ENCODE results near the gene PIK3CG. TPM values are rescaled to one million over a fixed set of nuclear protein-coding genes. Genes with fewer than 3 reads are reported as not detected.

Gene PIK3CG
- total RNA-seq, 2 donors from 2014 or later, result 0.11 TPM; not detected in 1

DNA sequence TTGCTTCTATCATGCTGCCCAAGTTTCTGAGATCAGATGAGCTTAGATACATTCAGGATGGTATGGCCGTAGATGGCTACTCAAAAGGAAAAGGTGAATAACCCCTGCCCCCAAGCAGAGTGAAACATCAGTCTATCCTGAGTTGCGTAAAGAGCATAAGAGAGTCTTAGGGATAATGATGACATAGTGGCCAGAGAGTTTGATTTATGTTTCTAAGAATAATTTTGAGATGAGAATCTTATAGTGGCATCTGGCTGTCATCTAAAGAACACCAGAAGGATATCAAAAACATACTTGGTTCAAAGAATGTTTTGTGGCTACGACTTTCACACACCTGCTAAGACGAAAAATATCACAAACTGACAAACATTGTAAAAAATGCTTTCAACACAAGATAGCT lies 20.6 kb downstream of the PIK3CG start:
- no peak overlapping the region for H3K27ac Mint-ChIP-seq
- TF ChIP-seq, protein P1, sequence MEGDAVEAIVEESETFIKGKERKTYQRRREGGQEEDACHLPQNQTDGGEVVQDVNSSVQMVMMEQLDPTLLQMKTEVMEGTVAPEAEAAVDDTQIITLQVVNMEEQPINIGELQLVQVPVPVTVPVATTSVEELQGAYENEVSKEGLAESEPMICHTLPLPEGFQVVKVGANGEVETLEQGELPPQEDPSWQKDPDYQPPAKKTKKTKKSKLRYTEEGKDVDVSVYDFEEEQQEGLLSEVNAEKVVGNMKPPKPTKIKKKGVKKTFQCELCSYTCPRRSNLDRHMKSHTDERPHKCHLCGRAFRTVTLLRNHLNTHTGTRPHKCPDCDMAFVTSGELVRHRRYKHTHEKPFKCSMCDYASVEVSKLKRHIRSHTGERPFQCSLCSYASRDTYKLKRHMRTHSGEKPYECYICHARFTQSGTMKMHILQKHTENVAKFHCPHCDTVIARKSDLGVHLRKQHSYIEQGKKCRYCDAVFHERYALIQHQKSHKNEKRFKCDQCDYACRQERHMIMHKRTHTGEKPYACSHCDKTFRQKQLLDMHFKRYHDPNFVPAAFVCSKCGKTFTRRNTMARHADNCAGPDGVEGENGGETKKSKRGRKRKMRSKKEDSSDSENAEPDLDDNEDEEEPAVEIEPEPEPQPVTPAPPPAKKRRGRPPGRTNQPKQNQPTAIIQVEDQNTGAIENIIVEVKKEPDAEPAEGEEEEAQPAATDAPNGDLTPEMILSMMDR (conservative IDR thresholded peaks at IDR 0.05), result no peak
- no peak overlapping the region for H3K4me3 ChIP-seq (ENCODE audit: low read length)

DNA sequence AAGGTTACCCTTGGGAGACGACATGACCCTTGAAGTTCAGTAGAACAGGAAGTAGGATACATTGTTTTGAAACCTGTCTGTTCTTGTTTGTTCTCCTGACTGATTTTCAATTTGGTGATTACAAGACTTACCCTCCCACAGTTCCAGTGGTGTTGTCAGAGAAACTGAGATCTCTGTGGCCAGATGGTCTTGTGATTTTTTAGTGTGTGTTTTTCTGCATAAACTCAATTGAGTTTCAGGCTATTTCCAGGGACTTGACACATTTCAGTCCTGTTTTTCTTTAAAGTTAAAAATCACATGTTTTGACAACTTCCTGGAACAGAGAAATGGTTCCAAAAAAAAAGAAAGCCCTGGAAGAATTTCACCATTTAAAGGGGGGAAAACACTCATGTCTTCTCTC lies 22.3 kb downstream of the PIK3CG start:
- H3K36me3 ChIP-seq (ENCODE audit: control insufficient read depth, insufficient read depth, low read length), result no peaks in the 10 kb centered on the region
- H3K27ac ChIP-seq (ENCODE audit: low read depth, low read length), result no peak overlapping the region
- Mint-ChIP-seq H3K9me3 (no peaks in the 10 kb centered on the region), H3K4me3 (no peak overlapping the region), H3K4me1 (no peaks in the 10 kb centered on the region), H3K27ac (no peak overlapping the region), H3K27me3 (ENCODE audit: insufficient read depth) (peaks cover 3% of the 10 kb centered on the region), H3K36me3 (ENCODE audit: low read depth) (no peaks in the 10 kb centered on the region)
- DNase-seq, result no peak
- H3K9ac ChIP-seq (ENCODE audit: extremely low read depth, low read length, poor library complexity, severe bottlenecking), result no peak overlapping the region
- 69% methylated on average over 1 of the region's 1 CpG; no CpG with 5 or more reads in 1 of the 2 experiments for WGBS, 2 experiments (ENCODE audit: insufficient coverage in 1 of 2, insufficient read length in 1 of 2)
- H3K4me3 ChIP-seq (ENCODE audit: low read length), result no peak overlapping the region
- H3K4me1 ChIP-seq (ENCODE audit: control insufficient read depth, insufficient read depth, low read length), result no peaks in the 10 kb centered on the region
- TF ChIP-seq, protein P1 (conservative IDR thresholded peaks at IDR 0.05), result no peak
- no peaks in the 10 kb centered on the region for H3K9me3 ChIP-seq (ENCODE audit: control insufficient read depth, low read length)
- no peaks in the 10 kb centered on the region for H3K27me3 ChIP-seq (ENCODE audit: control insufficient read depth, insufficient read depth, low read length, poor library complexity, severe bottlenecking)

More for the DNA sequence above, 20.6 kb downstream of the PIK3CG start:
- H3K4me1 ChIP-seq (ENCODE audit: control insufficient read depth, insufficient read depth, low read length), result no peaks in the 10 kb centered on the region
- H3K9ac ChIP-seq (ENCODE audit: extremely low read depth, low read length, poor library complexity, severe bottlenecking), result no peak overlapping the region
- WGBS, 2 experiments (ENCODE audit: insufficient coverage in 1 of 2, insufficient read length in 1 of 2), result 91% methylated on average over 4 of the region's 4 CpGs
- no peak overlapping the region for H3K4me3 Mint-ChIP-seq
- no peak for DNase-seq
- no peaks in the 10 kb centered on the region for H3K4me1 Mint-ChIP-seq
- no peaks in the 10 kb centered on the region for H3K27me3 ChIP-seq (ENCODE audit: control insufficient read depth, insufficient read depth, low read length, poor library complexity, severe bottlenecking)
- no peaks in the 10 kb centered on the region for H3K36me3 Mint-ChIP-seq (ENCODE audit: low read depth)
- H3K27ac ChIP-seq (ENCODE audit: low read depth, low read length), result no peak overlapping the region
- H3K27me3 Mint-ChIP-seq (ENCODE audit: insufficient read depth), result peaks cover 5% of the 10 kb centered on the region
- no peaks in the 10 kb centered on the region for H3K36me3 ChIP-seq (ENCODE audit: control insufficient read depth, insufficient read depth, low read length)
- no peaks in the 10 kb centered on the region for H3K9me3 ChIP-seq (ENCODE audit: control insufficient read depth, low read length)
- no peaks in the 10 kb centered on the region for H3K9me3 Mint-ChIP-seq

DNA sequence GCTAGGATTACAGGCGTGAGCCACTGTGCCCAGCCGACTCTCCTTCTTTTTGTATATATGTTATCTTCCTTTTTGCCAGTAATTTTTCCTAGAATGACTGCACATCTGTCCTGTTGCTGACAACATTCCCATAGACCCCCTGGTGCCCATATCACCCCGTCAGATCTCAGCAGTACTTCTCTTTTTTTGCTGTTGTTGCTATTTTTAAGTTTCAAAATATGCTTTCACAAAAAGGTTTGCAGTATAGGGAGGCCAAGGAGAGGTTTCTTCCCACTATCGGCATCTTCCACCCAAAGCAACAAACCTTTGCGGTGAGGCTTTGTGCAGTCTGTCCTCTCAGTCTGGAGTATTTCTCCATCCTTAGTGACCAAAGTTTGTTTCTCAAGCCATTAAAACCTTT lies 23.1 kb downstream of the PIK3CG start:
- no peaks in the 10 kb centered on the region for H3K9me3 Mint-ChIP-seq
- 96 to 97% methylated on average over 4 to 5 of the region's 5 CpGs for WGBS, 2 experiments (ENCODE audit: insufficient coverage in 1 of 2, insufficient read length in 1 of 2)
- H3K4me1 Mint-ChIP-seq, result no peaks in the 10 kb centered on the region
- no peaks in the 10 kb centered on the region for H3K36me3 Mint-ChIP-seq (ENCODE audit: low read depth)
- Histone ChIP-seq H3K27ac (ENCODE audit: low read depth, low read length) (no peak overlapping the region), H3K27me3 (ENCODE audit: control insufficient read depth, insufficient read depth, low read length, poor library complexity, severe bottlenecking) (no peaks in the 10 kb centered on the region), H3K9me3 (ENCODE audit: control insufficient read depth, low read length) (no peaks in the 10 kb centered on the region), H3K9ac (ENCODE audit: extremely low read depth, low read length, poor library complexity, severe bottlenecking) (no peak overlapping the region), H3K4me3 (ENCODE audit: low read length) (no peak overlapping the region), H3K36me3 (ENCODE audit: control insufficient read depth, insufficient read depth, low read length) (no peaks in the 10 kb centered on the region), H3K4me1 (ENCODE audit: control insufficient read depth, insufficient read depth, low read length) (no peaks in the 10 kb centered on the region)
- H3K27ac Mint-ChIP-seq, result no peak overlapping the region
- peaks cover 3% of the 10 kb centered on the region for H3K27me3 Mint-ChIP-seq (ENCODE audit: insufficient read depth)
- H3K4me3 Mint-ChIP-seq, result no peak overlapping the region
- TF ChIP-seq, protein P1 (conservative IDR thresholded peaks at IDR 0.05), result no peak
- no peak for DNase-seq

All from endodermal cell (in vitro differentiated cells).